Naive thymus-derived CD8-positive, alpha-beta T cell (primary cell): ENCODE measurements around the gene PGF. TPM values are rescaled to one million over a fixed set of nuclear protein-coding genes. Genes with fewer than 3 reads are reported as not detected.

ENCODE experiments used
- ATAC-seq, 2 donors: fragments of 150-1000 bp; cut with Tn5 transposase in 1 of 2; sonication (Bioruptor Pico), chemical (Tn5 transposase) in 1 of 2; 1 replicate in 1 of 2; 2 replicates in 1 of 2; pipeline ENCODE4 v1.10.0; 2021; ENCODE audit warnings: mild to moderate bottlenecking in 2 of 2, moderate library complexity in 2 of 2
- POLR2A ChIA-PET: fragments of 350-600 bp; sonication (Branson Sonifier 250); formaldehyde crosslinking; loops from one replicate; lab custom pipeline; 2021; ENCODE audit warnings: antibody characterized with exemption; lab: Charles Lee
- DNase-seq, 10 donors: peaks; one replicate each; pipeline versions ENCODE4 v3.0.0 to v3.0.0-alpha.2; 2020 to 2022
- H3K27ac Mint-ChIP-seq, 10 donors: one replicate each; pipeline ENCODE4 v1.8.0; 2020 to 2022; ENCODE audit warnings: mild to moderate bottlenecking in 10 of 10, mixed read lengths in 10 of 10, moderate library complexity in 4 of 10, inconsistent platforms in 1 of 10
- H3K27me3 Mint-ChIP-seq, 5 donors: one replicate each; pipeline ENCODE4 v1.8.0; 2021 to 2022; ENCODE audit warnings: mixed read lengths in 5 of 5
- H3K36me3 Mint-ChIP-seq, 3 donors: one replicate each; pipeline ENCODE4 v1.8.0; 2020 to 2022; ENCODE audit warnings: mixed read lengths in 3 of 3, mild to moderate bottlenecking in 2 of 3, inconsistent platforms in 1 of 3
- H3K4me1 Mint-ChIP-seq, 4 donors: one replicate each; pipeline ENCODE4 v1.8.0; 2021 to 2022; ENCODE audit warnings: mixed read lengths in 4 of 4
- H3K4me3 Mint-ChIP-seq, 10 donors: one replicate each; pipeline ENCODE4 v1.8.0; 2020 to 2022; ENCODE audit warnings: mild to moderate bottlenecking in 10 of 10, mixed read lengths in 10 of 10, moderate library complexity in 6 of 10, inconsistent platforms in 1 of 10
- H3K9me3 Mint-ChIP-seq, 9 donors: one replicate each; pipeline ENCODE4 v1.8.0; 2020 to 2022; ENCODE audit warnings: mixed read lengths in 9 of 9, mild to moderate bottlenecking in 3 of 9, inconsistent platforms in 1 of 9, moderate library complexity in 1 of 9
- polyA plus RNA-seq, 3 donors: library from polyadenylated mRNA; unstranded; fragments of 300-500 nt; fragmentation: Illumina TruSeq; gene quantifications; one replicate each; pipeline ENCODE4 v1.2.3, GENCODE V29; 2021
- total RNA-seq, 8 experiments: library from RNA in 2 of 8; stranded (reverse) in 2 of 8; gene quantifications; one replicate each; pipeline ENCODE4 v1.2.3 and lab custom pipeline; 2021 to 2026

PGF gene
- total and polyA plus RNA-seq, 5 experiments from 2014 or later = 0.13 TPM; not detected in 4

DNA sequence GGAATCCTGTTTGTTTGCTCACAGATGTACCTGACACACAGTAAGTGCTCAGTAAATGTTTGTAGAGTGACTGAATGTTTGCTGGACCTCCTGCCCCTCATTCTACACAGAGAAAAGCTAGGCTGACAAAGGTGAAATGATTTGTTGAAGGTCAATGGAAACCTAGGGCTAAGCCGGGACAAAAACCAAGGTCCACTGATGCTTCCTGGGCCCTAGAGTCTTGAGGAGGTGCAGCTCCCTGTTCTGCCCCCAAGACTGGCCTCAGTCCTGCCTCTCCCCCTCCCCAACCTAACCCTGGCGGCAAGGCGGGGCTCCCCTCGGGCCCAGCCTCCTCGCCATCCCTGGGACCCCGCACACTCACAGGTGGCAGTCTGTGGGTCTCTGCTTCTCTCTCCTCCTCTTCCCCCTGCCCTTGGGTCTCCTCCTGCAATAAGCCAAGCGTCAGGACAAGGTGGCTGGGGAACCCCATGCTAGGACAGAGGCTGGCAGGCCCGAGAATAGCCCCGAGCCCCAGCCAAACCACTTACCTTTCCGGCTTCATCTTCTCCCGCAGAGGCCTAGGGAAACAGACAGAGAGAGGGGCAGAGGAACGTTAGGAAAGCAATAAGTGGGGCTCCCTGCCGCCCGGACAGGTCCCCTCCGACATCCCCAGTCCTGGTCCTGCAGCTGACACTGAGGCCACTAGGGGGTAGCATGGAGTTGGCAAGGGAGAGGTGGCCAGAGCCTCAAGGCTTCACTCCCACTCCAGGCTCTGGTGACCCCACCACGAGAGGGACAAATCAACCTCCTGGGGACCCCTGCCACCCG, 9.3 kb downstream of the PGF start:
- no peaks in the 10 kb centered on the region for H3K36me3 Mint-ChIP-seq
- POLR2A ChIA-PET = no interaction called here
- peaks cover 0 to 6% (median 0%) of the 10 kb centered on the region in 5 donors for H3K27me3 Mint-ChIP-seq
- H3K4me3 Mint-ChIP-seq = peak overlapping the region in 6 of 10 donors; percentile 6 to 64 (median 34)
- peak overlapping the region in 9 of 10 donors; percentile 31 to 92 (median 71) for H3K27ac Mint-ChIP-seq
- ATAC-seq (peak; percentile 74 to 75), DNase-seq (peak; percentile 51 to 88 (median 68))
- no peaks in the 10 kb centered on the region for H3K9me3 Mint-ChIP-seq
- peaks cover 10 to 32% (median 32%) of the 10 kb centered on the region in 4 donors for H3K4me1 Mint-ChIP-seq

GRCh38 chr14:74945261-74945851, 10.0 kb downstream of the PGF start:
- POLR2A ChIA-PET = no interaction called here

GRCh38 chr14:74942608-74943007, 12.8 kb downstream of the PGF start:
- H3K36me3 Mint-ChIP-seq = no peaks in the 10 kb centered on the region
- no peak for DNase-seq
- H3K27me3 Mint-ChIP-seq = peaks cover 0 to 2% (median 0%) of the 10 kb centered on the region in 5 donors
- no peak for ATAC-seq
- H3K4me3 Mint-ChIP-seq = peak overlapping the region in 7 of 10 donors; percentile 19 to 82 (median 71)
- peaks cover 0 to 11% (median 0%) of the 10 kb centered on the region in 9 donors for H3K9me3 Mint-ChIP-seq
- POLR2A ChIA-PET = interaction anchor here (0.7 to 1.2 kb wide), 2 partner anchors 60 to 62 kb away, joined by 4 to 7 read pairs; partner anchors contain the start of gene EIF2B2
- peaks cover 10 to 53% (median 45%) of the 10 kb centered on the region in 4 donors for H3K4me1 Mint-ChIP-seq
- peak overlapping the region; percentile 52 to 97 (median 94) for H3K27ac Mint-ChIP-seq

More at GRCh38 chr14:74945261-74945851, 10.0 kb downstream of the PGF start:
- DNase-seq (no peak), ATAC-seq (no peak)
- H3K4me1 Mint-ChIP-seq = peaks cover 10 to 39% (median 35%) of the 10 kb centered on the region in 4 donors
- H3K9me3 Mint-ChIP-seq = no peaks in the 10 kb centered on the region
- no peaks in the 10 kb centered on the region for H3K36me3 Mint-ChIP-seq
- peaks cover 0 to 6% (median 0%) of the 10 kb centered on the region in 5 donors for H3K27me3 Mint-ChIP-seq
- no peak overlapping the region for H3K4me3 Mint-ChIP-seq
- no peak overlapping the region for H3K27ac Mint-ChIP-seq

GRCh38 chr14:74942181-74942580, 13.2 kb downstream of the PGF start:
- no peak for ATAC-seq
- H3K4me3 Mint-ChIP-seq = peak overlapping the region; percentile 71 to 86 (median 80)
- peaks cover 0 to 2% (median 0%) of the 10 kb centered on the region in 5 donors for H3K27me3 Mint-ChIP-seq
- peaks cover 10 to 55% (median 49%) of the 10 kb centered on the region in 4 donors for H3K4me1 Mint-ChIP-seq
- H3K27ac Mint-ChIP-seq = peak overlapping the region; percentile 89 to 97 (median 94)
- no peaks in the 10 kb centered on the region for H3K36me3 Mint-ChIP-seq
- POLR2A ChIA-PET = interaction anchor here (0.7 to 1.2 kb wide), 3 partner anchors 60 to 141 kb away, joined by 3 to 5 read pairs (median 4); partner anchors contain the start of genes DLST and EIF2B2
- no peak for DNase-seq
- peaks cover 0 to 12% (median 0%) of the 10 kb centered on the region in 9 donors for H3K9me3 Mint-ChIP-seq

GRCh38 chr14:74941676-74942097, 13.7 kb downstream of the PGF start:
- Mint-ChIP-seq H3K4me1 (peaks cover 10 to 59% (median 53%) of the 10 kb centered on the region in 4 donors), H3K27me3 (peaks cover 0 to 2% (median 0%) of the 10 kb centered on the region in 5 donors)
- POLR2A ChIA-PET = interaction anchor here (0.7 to 1.2 kb wide), 3 partner anchors 60 to 141 kb away, joined by 3 to 5 read pairs (median 4); partner anchors contain the start of genes DLST and EIF2B2

DNA sequence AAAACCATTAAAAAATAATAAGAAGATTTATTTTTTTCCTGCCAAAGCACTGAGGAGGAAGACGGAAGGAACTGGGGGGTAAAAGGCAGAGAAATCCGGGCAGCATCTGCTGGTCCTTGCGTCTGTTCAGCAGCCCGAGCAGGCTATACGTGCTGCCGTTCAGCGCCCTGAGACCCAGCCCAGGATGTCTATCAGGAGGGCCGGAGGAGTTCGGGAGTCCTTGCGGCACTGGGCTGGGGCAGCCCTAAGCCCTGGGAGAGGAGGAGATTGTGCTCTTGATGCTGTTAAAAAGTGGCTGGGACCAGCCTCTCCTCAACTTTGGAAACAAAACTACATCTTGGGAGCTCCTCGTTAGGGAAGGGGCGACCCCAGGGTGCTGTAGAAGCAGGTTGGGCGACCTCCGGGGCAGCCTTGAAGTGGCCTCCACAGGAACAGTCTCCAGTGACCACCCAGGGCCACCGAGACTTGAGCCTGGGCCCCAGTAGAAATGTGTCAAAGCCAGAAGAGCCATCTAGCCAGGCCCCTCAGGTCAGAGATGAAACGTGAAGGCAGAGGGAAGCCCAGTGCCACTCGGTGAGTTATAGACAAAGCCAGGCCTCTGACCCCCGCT, 14.3 kb downstream of the PGF start:
- no peaks in the 10 kb centered on the region for H3K27me3 Mint-ChIP-seq
- no peak for ATAC-seq

More at GRCh38 chr14:74941676-74942097, 13.7 kb downstream of the PGF start:
- H3K9me3 Mint-ChIP-seq = peaks cover 0 to 12% (median 0%) of the 10 kb centered on the region in 9 donors
- H3K4me3 Mint-ChIP-seq = peak overlapping the region; percentile 71 to 86 (median 80)
- peak; percentile 73 to 81 for ATAC-seq
- DNase-seq = peak in 7 of 10 donors; percentile 11 to 60 (median 30)
- no peaks in the 10 kb centered on the region for H3K36me3 Mint-ChIP-seq
- peak overlapping the region; percentile 89 to 97 (median 94) for H3K27ac Mint-ChIP-seq

GRCh38 chr14:74938531-74939495, 16.6 kb downstream of the PGF start:
- Mint-ChIP-seq H3K27me3 (no peaks in the 10 kb centered on the region), H3K36me3 (no peaks in the 10 kb centered on the region), H3K27ac (peak overlapping the region in 3 of 10 donors; percentile 6 to 67 (median 51)), H3K9me3 (peaks cover 0 to 12% (median 0%) of the 10 kb centered on the region in 9 donors), H3K4me1 (peaks cover 3 to 59% (median 48%) of the 10 kb centered on the region in 4 donors), H3K4me3 (no peak overlapping the region)
- no peak for ATAC-seq
- POLR2A ChIA-PET = no interaction called here
- DNase-seq = no peak

More for the DNA sequence above, 14.3 kb downstream of the PGF start:
- Mint-ChIP-seq H3K4me1 (peaks cover 3 to 53% (median 49%) of the 10 kb centered on the region in 4 donors), H3K4me3 (peak overlapping the region; percentile 71 to 86 (median 80)), H3K9me3 (peaks cover 0 to 12% (median 0%) of the 10 kb centered on the region in 9 donors), H3K27ac (peak overlapping the region; percentile 89 to 97 (median 94)), H3K36me3 (no peaks in the 10 kb centered on the region)
- DNase-seq = no peak
- POLR2A ChIA-PET = interaction anchor here (0.7 to 1.0 kb wide), 2 partner anchors 59 to 149 kb away, joined by 5 read pairs; partner anchors contain the start of gene DLST

GRCh38 chr14:74937171-74937570, 18.2 kb downstream of the PGF start:
- H3K27ac Mint-ChIP-seq = peak overlapping the region in 2 of 10 donors; percentile 16 to 35
- peaks cover 0 to 12% (median 0%) of the 10 kb centered on the region in 9 donors for H3K9me3 Mint-ChIP-seq
- no peak overlapping the region for H3K4me3 Mint-ChIP-seq
- POLR2A ChIA-PET = no interaction called here
- no peak for DNase-seq
- H3K4me1 Mint-ChIP-seq = peaks cover 5 to 53% (median 41%) of the 10 kb centered on the region in 4 donors
- H3K27me3 Mint-ChIP-seq = peaks cover 0 to 4% (median 3%) of the 10 kb centered on the region in 5 donors
- no peaks in the 10 kb centered on the region for H3K36me3 Mint-ChIP-seq
- no peak for ATAC-seq

DNA sequence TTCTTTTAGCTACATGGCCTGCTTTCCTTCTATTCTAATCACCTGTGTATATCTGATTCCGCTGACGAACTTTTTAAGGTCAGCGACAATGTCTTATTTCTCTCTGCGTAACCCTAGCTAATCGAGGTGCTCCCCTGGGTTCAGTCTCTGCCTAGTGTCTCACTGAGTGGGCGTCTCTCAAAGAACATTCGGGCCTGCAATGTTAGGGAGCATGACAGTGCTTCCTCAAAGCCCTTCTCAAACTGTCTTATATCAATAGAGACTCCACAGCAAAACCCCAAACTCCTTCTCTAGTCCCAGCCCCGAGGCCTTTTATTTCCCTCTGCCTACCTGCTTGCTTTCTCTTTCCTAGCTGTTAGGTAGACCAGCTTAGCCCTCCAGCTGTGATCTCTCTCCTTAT, 18.7 kb downstream of the PGF start:
- ATAC-seq (no peak), DNase-seq (no peak)
- POLR2A ChIA-PET = no interaction called here
- peaks cover 4 to 49% (median 36%) of the 10 kb centered on the region in 4 donors for H3K4me1 Mint-ChIP-seq
- peak overlapping the region in 1 of 10 donors; percentile 16 for H3K27ac Mint-ChIP-seq
- H3K4me3 Mint-ChIP-seq = no peak overlapping the region
- H3K9me3 Mint-ChIP-seq = peaks cover 0 to 12% (median 0%) of the 10 kb centered on the region in 9 donors
- H3K27me3 Mint-ChIP-seq = peaks cover 0 to 4% (median 3%) of the 10 kb centered on the region in 5 donors
- H3K36me3 Mint-ChIP-seq = no peaks in the 10 kb centered on the region

DNA sequence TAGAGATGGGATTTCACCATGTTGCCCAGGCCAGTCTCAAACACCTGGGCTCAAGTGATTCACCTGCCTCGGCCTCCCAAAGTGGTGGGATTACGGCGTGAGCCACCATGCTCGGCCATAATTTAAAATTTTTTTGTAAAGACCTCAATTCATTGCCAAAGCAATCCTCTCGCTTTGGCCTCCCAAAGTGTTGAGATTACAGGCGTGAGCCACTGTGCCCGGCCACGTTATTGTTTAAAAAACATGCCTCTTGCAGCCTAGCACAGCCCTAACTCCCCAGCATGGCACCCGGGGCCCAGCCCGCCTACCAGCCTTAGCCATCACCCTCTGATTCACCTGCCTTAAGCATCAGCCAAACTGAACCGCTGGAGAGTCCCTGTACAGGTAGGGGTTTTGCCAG, 19.2 kb downstream of the PGF start:
- peaks cover 2 to 43% (median 31%) of the 10 kb centered on the region in 4 donors for H3K4me1 Mint-ChIP-seq
- peaks cover 0 to 4% (median 3%) of the 10 kb centered on the region in 5 donors for H3K27me3 Mint-ChIP-seq
- H3K4me3 Mint-ChIP-seq = no peak overlapping the region
- H3K9me3 Mint-ChIP-seq = peaks cover 0 to 12% (median 0%) of the 10 kb centered on the region in 9 donors
- H3K27ac Mint-ChIP-seq = no peak overlapping the region
- no peak for ATAC-seq
- H3K36me3 Mint-ChIP-seq = no peaks in the 10 kb centered on the region
- POLR2A ChIA-PET = no interaction called here
- DNase-seq = no peak

DNA sequence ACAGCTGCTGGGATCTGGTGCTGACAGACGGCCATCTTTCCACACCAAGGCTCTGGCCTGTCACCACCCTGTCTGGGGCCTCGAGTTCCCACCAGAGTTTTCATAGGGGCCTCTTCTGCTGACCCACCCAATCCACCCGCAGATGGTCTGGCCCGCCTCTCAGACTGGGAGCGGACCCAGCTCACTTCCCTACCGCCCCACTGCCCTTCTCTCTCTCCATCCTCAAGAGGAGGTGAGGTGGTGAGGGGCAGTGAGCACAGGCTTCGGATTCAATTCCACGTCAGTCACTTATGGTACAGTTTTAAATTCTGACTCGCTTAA, 20.1 kb downstream of the PGF start:
- no peak overlapping the region for H3K4me3 Mint-ChIP-seq
- POLR2A ChIA-PET = no interaction called here

More for the DNA sequence above, 20.1 kb downstream of the PGF start:
- ATAC-seq (no peak), DNase-seq (no peak)
- H3K4me1 Mint-ChIP-seq = peaks cover 2 to 35% (median 27%) of the 10 kb centered on the region in 4 donors
- peaks cover 0 to 4% (median 3%) of the 10 kb centered on the region in 5 donors for H3K27me3 Mint-ChIP-seq
- no peak overlapping the region for H3K27ac Mint-ChIP-seq
- H3K9me3 Mint-ChIP-seq = peaks cover 0 to 12% (median 0%) of the 10 kb centered on the region in 9 donors
- H3K36me3 Mint-ChIP-seq = no peaks in the 10 kb centered on the region
